ENCODE data around the gene SLC24A3. TPM values are rescaled to one million over a fixed set of nuclear protein-coding genes. Genes with fewer than 3 reads are reported as not detected.

The SLC24A3 gene
- total RNA-seq, 1 experiment from 2014 or later = not detected

DNA sequence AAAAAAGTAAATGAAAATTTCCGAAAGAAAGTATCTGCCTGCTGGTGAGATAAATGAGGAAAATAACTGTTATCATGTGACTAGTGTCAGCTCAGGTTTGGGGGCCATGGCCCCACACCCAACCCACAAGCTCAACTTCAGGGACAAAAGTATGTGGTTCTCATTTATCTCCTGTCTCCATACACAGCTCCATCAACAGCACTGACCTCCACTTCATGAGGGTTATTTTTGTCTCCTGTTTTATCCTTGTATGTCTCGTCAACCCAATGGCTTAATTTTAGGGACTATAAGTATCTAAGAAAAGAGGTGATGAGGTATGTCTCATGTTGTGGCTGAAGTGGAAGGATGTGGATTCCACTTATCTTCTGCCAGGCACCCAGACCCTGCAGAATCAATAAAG lies 274.0 kb downstream of the SLC24A3 start:
- H3K4me3 ChIP-seq = no peak overlapping the region
- H3K36me3 ChIP-seq (ENCODE audit: low read depth) = no peaks in the 10 kb centered on the region
- no peak overlapping the region for H3K4me2 ChIP-seq
- DNase-seq = no peak
- no peaks in the 10 kb centered on the region for H3K4me1 ChIP-seq (replicated peaks; ENCODE audit: insufficient read depth)
- H2AFZ ChIP-seq = 0 out of 2 replicates have a peak overlapping the region, but pooled peaks have one; percentile 11
- no peaks in the 10 kb centered on the region for H3F3A ChIP-seq (ENCODE audit: insufficient read depth, low read depth)
- ChIA-PET CTCF (no interaction called here), POLR2A (ENCODE audit: unreplicated experiment) (no interaction called here)
- intact Hi-C loops (cut with micrococcal nuclease; ENCODE audit: unreplicated experiment) = no loop called here
- no peak overlapping the region for H3K27ac ChIP-seq
- H4K20me1 ChIP-seq (ENCODE audit: insufficient read depth) = no peaks in the 10 kb centered on the region
- no peak for TF ChIP-seq EZH2 (IDR thresholded peaks at IDR 0.05; ENCODE audit: low read depth)
- TF ChIP-seq, protein P1, sequence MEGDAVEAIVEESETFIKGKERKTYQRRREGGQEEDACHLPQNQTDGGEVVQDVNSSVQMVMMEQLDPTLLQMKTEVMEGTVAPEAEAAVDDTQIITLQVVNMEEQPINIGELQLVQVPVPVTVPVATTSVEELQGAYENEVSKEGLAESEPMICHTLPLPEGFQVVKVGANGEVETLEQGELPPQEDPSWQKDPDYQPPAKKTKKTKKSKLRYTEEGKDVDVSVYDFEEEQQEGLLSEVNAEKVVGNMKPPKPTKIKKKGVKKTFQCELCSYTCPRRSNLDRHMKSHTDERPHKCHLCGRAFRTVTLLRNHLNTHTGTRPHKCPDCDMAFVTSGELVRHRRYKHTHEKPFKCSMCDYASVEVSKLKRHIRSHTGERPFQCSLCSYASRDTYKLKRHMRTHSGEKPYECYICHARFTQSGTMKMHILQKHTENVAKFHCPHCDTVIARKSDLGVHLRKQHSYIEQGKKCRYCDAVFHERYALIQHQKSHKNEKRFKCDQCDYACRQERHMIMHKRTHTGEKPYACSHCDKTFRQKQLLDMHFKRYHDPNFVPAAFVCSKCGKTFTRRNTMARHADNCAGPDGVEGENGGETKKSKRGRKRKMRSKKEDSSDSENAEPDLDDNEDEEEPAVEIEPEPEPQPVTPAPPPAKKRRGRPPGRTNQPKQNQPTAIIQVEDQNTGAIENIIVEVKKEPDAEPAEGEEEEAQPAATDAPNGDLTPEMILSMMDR (conservative IDR thresholded peaks at IDR 0.05) = no peak
- no peaks in the 10 kb centered on the region for H3K79me2 ChIP-seq (ENCODE audit: low read depth)
- no peaks in the 10 kb centered on the region for H3K9me3 ChIP-seq (ENCODE audit: insufficient read depth, low read depth)
- BruUV-seq (replicated peaks) = no TSS peak
- peaks cover 19% of the 10 kb centered on the region; the same call in 1 of the 2 replicates for H3K27me3 ChIP-seq (ENCODE audit: insufficient read depth, low read depth)
- H3K9me2 ChIP-seq (ENCODE audit: insufficient read depth) = no peaks in the 10 kb centered on the region

DNA sequence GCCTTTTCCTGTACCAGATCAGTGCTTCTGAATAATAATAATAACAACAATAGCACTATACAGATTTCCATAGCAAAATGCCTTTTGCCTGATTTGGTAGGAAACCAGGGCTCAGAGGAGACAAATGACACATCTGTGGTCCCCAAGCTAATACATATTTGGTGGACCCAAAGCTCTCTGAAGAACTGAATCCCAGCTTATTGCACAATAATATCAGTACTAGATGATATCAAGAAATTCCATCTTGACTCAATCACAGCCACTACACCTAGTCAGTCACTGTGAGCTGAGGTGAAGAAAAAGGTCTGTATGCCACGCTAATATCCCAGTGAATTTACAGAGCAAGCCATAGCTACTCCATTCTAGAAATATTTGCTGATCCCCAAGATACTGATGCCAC lies 275.0 kb downstream of the SLC24A3 start:
- Histone ChIP-seq H3F3A (ENCODE audit: insufficient read depth, low read depth) (no peaks in the 10 kb centered on the region), H3K4me1 (replicated peaks; ENCODE audit: insufficient read depth) (no peaks in the 10 kb centered on the region), H4K20me1 (ENCODE audit: insufficient read depth) (no peaks in the 10 kb centered on the region), H3K4me2 (no peak overlapping the region), H3K9me3 (ENCODE audit: insufficient read depth, low read depth) (no peaks in the 10 kb centered on the region), H3K9me2 (ENCODE audit: insufficient read depth) (no peaks in the 10 kb centered on the region), H3K79me2 (ENCODE audit: low read depth) (no peaks in the 10 kb centered on the region), H3K36me3 (ENCODE audit: low read depth) (no peaks in the 10 kb centered on the region), H3K4me3 (no peak overlapping the region), H2AFZ (no peak overlapping the region), H3K27ac (no peak overlapping the region), H3K27me3 (ENCODE audit: insufficient read depth, low read depth) (peaks cover 20% of the 10 kb centered on the region; the same call in 1 of the 2 replicates)
- no peak for DNase-seq
- no TSS peak for BruUV-seq (replicated peaks)
- TF ChIP-seq, protein P1 (conservative IDR thresholded peaks at IDR 0.05) = no peak
- no peak for TF ChIP-seq EZH2 (IDR thresholded peaks at IDR 0.05; ENCODE audit: low read depth)
- intact Hi-C loops (cut with micrococcal nuclease; ENCODE audit: unreplicated experiment) = no loop called here
- CTCF ChIA-PET = no interaction called here
- POLR2A ChIA-PET (ENCODE audit: unreplicated experiment) = no interaction called here

DNA sequence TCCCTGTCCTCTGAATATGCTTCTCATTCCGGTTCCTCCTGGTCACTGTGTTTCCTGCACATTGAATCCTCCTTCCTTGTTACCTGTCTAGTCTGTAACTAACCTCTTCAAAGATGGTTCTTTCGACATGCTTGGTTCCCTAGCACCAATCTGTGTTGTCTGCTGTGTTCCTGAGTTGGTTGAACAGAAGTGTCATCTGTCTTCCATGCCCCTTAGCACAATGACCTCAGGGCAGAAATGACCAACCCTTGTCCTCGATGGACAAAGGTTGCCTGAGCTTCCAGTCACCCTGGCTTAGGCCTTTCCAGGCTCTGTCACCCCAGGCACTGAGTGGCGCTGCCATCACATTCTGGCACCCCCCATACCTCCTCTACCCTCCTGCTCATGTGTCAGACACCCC lies 278.8 kb downstream of the SLC24A3 start:
- ChIA-PET CTCF (no interaction called here), POLR2A (ENCODE audit: unreplicated experiment) (no interaction called here)
- Histone ChIP-seq H3K9me3 (ENCODE audit: insufficient read depth, low read depth) (no peaks in the 10 kb centered on the region), H4K20me1 (ENCODE audit: insufficient read depth) (no peaks in the 10 kb centered on the region), H3K4me2 (no peak overlapping the region), H3K36me3 (ENCODE audit: low read depth) (no peaks in the 10 kb centered on the region), H2AFZ (no peak overlapping the region), H3K27ac (no peak overlapping the region), H3K27me3 (ENCODE audit: insufficient read depth, low read depth) (peaks cover 31% of the 10 kb centered on the region), H3K4me1 (replicated peaks; ENCODE audit: insufficient read depth) (no peaks in the 10 kb centered on the region), H3K4me3 (no peak overlapping the region), H3F3A (ENCODE audit: insufficient read depth, low read depth) (no peaks in the 10 kb centered on the region), H3K9me2 (ENCODE audit: insufficient read depth) (no peaks in the 10 kb centered on the region), H3K79me2 (ENCODE audit: low read depth) (no peaks in the 10 kb centered on the region)
- intact Hi-C loops (cut with micrococcal nuclease; ENCODE audit: unreplicated experiment) = no loop called here
- TF ChIP-seq, protein P1 (conservative IDR thresholded peaks at IDR 0.05) = no peak
- TF ChIP-seq EZH2 (IDR thresholded peaks at IDR 0.05; ENCODE audit: low read depth) = no peak
- BruUV-seq (replicated peaks) = no TSS peak
- no peak for DNase-seq

Data from PC-9 (cell line).